B cell (primary cell): ENCODE data around the gene GNPAT. TPM values are rescaled to one million over a fixed set of nuclear protein-coding genes. Genes with fewer than 3 reads are reported as not detected.

ENCODE experiments used
- ATAC-seq: fragments of 200-7000 bp; cut with Tn5 transposase; one replicate; pipeline ENCODE4 v1.10.0; 2021; ENCODE audit warnings: low read depth, mild to moderate bottlenecking, moderate number of reproducible peaks, moderate library complexity
- CTCF ChIA-PET: fragments of 350-600 bp; sonication (Branson Sonifier 250); formaldehyde crosslinking; loops from one replicate; lab custom pipeline; 2021; ENCODE audit warnings: antibody characterized with exemption, inconsistent platforms; lab: Charles Lee
- POLR2A ChIA-PET: fragments of 350-600 bp; sonication (Branson Sonifier 250); formaldehyde crosslinking; loops from one replicate; lab custom pipeline; 2021; ENCODE audit warnings: antibody characterized with exemption; lab: Charles Lee
- DNase-seq: peaks from one replicate; pipeline ENCODE4 v3.0.0; 2013
- H2AFZ ChIP-seq: 2 replicates; pipeline ENCODE4 v1.6.1; 2012; ENCODE audit warnings: mild to moderate bottlenecking, low read depth, low read length; ENCODE audit not compliant: insufficient read depth, poor library complexity, severe bottlenecking
- H3K27ac ChIP-seq, 2 donors: 1 replicate in 1 of 2; 2 replicates in 1 of 2; pipeline ENCODE4 v1.5.1; 2012 to 2013; ENCODE audit warnings: low read length in 2 of 2, mild to moderate bottlenecking in 2 of 2, moderate library complexity in 1 of 2
- H3K27me3 ChIP-seq, 4 experiments: fragments of 200-600 bp in 1 of 4; sonication (generic) in 1 of 4; replicated peaks in 1 of 4; 1 replicate in 2 of 4; 2 replicates in 2 of 4; pipeline versions ENCODE4 v1.6.1 to v1.7.0; 2013 to 2016; ENCODE audit warnings: low read length in 3 of 4, mild to moderate bottlenecking in 2 of 4, mixed read lengths in 1 of 4, moderate library complexity in 1 of 4; ENCODE audit not compliant: insufficient read depth in 4 of 4, control insufficient read depth in 3 of 4; ENCODE audit errors: control extremely low read depth in 1 of 4
- H3K36me3 ChIP-seq, 2 experiments: replicated peaks in 1 of 2; 1 replicate in 1 of 2; 2 replicates in 1 of 2; pipeline versions ENCODE4 v1.6.1 to v1.7.1; 2013; ENCODE audit warnings: low read length in 1 of 2; ENCODE audit not compliant: insufficient read depth in 2 of 2, control insufficient read depth in 1 of 2; ENCODE audit errors: control extremely low read depth in 1 of 2, extremely low read depth in 1 of 2
- H3K4me1 ChIP-seq, 2 donors: fragments of 200-600 bp in 1 of 2; sonication (generic) in 1 of 2; 1 replicate in 1 of 2; 2 replicates in 1 of 2; pipeline versions ENCODE4 v1.5.1 to v1.6.1; 2013 to 2017; ENCODE audit warnings: low read length in 2 of 2; ENCODE audit not compliant: control insufficient read depth in 2 of 2, insufficient read depth in 2 of 2
- H3K4me2 ChIP-seq: replicated peaks from 2 replicates; pipeline ENCODE3; 2012; ENCODE audit warnings: mild to moderate bottlenecking, low read depth, low read length; ENCODE audit not compliant: poor library complexity, severe bottlenecking
- H3K4me3 ChIP-seq, 5 experiments: fragments of 200-600 bp in 1 of 5; sonication (generic) in 1 of 5; 1 replicate in 3 of 5; 2 replicates in 2 of 5; pipeline versions ENCODE4 v1.5.1 to v1.7.0; 2011 to 2016; ENCODE audit warnings: low read length in 4 of 5, mild to moderate bottlenecking in 4 of 5, low read depth in 2 of 5, control low read depth in 1 of 5, moderate library complexity in 1 of 5; ENCODE audit not compliant: insufficient read depth in 1 of 5; ENCODE audit errors: control extremely low read depth in 1 of 5, extremely low read depth in 1 of 5
- H3K79me2 ChIP-seq: fragments of 200-600 bp; sonication (generic); one replicate; pipeline ENCODE4 v1.6.0; 2016; ENCODE audit warnings: low read length; ENCODE audit not compliant: control insufficient read depth, insufficient read depth
- H3K9ac ChIP-seq: fragments of 200-600 bp; sonication (generic); 2 replicates; pipeline ENCODE4 v1.6.1; 2017; ENCODE audit warnings: mild to moderate bottlenecking, low read length, moderate library complexity
- H3K9me3 ChIP-seq, 3 donors: one replicate each; pipeline versions ENCODE4 v1.6.1 to v1.7.1; 2013; ENCODE audit warnings: low read length in 2 of 3; ENCODE audit not compliant: control insufficient read depth in 2 of 3, insufficient read depth in 1 of 3; ENCODE audit errors: control extremely low read depth in 1 of 3
- H4K20me1 ChIP-seq: 2 replicates; pipeline ENCODE4 v1.6.0; 2012; ENCODE audit warnings: mild to moderate bottlenecking, low read length; ENCODE audit not compliant: insufficient read depth, control insufficient read depth, poor library complexity, severe bottlenecking
- H3K27ac Mint-ChIP-seq: one replicate; pipeline ENCODE4 v1.8.0; 2021; ENCODE audit warnings: mixed read lengths
- H3K27me3 Mint-ChIP-seq: one replicate; pipeline ENCODE4 v1.8.0; 2021; ENCODE audit warnings: mixed read lengths
- H3K4me1 Mint-ChIP-seq: one replicate; pipeline ENCODE4 v1.8.0; 2021; ENCODE audit warnings: mixed read lengths
- H3K4me3 Mint-ChIP-seq: one replicate; pipeline ENCODE4 v1.8.0; 2021; ENCODE audit warnings: mixed read lengths
- H3K9me3 Mint-ChIP-seq: one replicate; pipeline ENCODE4 v1.8.0; 2022; ENCODE audit warnings: mixed read lengths; ENCODE audit not compliant: insufficient read depth
- EZH2 ChIP-seq: IDR thresholded peaks from 2 replicates; pipeline ENCODE4 v1.6.1; 2012; ENCODE audit warnings: borderline replicate concordance, low read depth, mild to moderate bottlenecking, moderate library complexity, low read length; ENCODE audit not compliant: insufficient read depth, poor library complexity, severe bottlenecking
- WGBS: methylation state at CpG from one replicate; pipeline ENCODE4 v1.1.5; 2013; ENCODE audit warnings: missing lambda C conversion rate; ENCODE audit not compliant: insufficient coverage; 5-methylcytosine and 5-hydroxymethylcytosine counted together
- intact Hi-C: fragments of 100-400 bp; cut with micrococcal nuclease; formaldehyde crosslinking; loops from one replicate; pipeline ENCODE4 v1.10.0; 2022
- polyA plus RNA-seq: library from polyadenylated mRNA; depleted of rRNA; stranded (reverse); fragments of >200 nt; gene quantifications from 2 replicates; pipeline ENCODE4 v1.2.3, GENCODE V29; 2012
- total RNA-seq, 2 donors: library from RNA; stranded (reverse); fragments of 120-200 nt in 1 of 2; gene quantifications; 1 replicate in 1 of 2; 2 replicates in 1 of 2; pipeline versions ENCODE4 v1.2.3 to v1.2.4, GENCODE V29; 2013 to 2022
- TF ChIP-seq, protein P1 (sequence below): fragments of 200-600 bp; IDR thresholded peaks from one replicate; pipeline ENCODE4 v1.8.0; 2022; ENCODE audit warnings: antibody characterized with exemption, mild to moderate bottlenecking

GNPAT gene
- total and polyA plus RNA-seq, 2 donors (not counting 1 experiment from before 2014, with no cell fraction given) = 19.5 to 49.0 TPM

DNA sequence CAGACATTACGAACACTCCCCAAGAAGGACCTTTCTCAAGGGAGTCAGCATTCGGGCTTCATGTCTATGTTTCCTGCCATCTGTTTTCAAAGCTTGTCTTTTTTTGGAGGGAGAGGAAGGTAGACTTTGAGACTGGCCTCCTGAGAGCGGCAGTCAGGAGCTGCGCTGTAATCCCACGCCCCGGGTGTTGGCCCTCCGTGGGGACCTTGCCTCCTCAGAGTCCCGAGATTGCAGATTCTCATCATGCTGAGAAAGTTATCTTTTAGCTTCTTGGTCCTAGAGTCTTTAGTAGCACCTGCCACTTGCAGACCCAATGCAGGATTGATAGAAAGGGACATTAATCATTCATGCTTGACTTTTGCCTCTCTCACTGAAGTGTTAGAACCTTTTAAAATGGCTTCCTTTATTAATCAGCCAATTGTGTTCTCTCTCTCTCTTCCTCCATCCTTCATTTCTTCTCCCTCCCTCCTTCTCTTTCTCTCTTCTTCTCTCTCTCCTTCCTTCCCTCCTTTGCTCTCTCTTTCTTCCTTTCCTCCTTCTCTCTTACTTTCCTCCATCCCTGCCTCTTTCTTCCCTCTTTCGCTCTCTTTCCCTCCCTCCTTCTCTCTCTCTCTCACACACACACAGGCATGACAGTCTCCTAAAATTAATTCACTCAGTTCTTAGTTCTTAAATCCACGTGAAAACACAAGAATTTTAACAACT is 25.2 kb upstream of the GNPAT start:
- ATAC-seq = peak; percentile 3
- Histone ChIP-seq H3K4me3 (peak overlapping the region in 4 of 5 experiments; percentile 14 to 67 (median 55)), H3K79me2 (no peaks in the 10 kb centered on the region), H4K20me1 (no peaks in the 10 kb centered on the region), H3K9me3 (no peaks in the 10 kb centered on the region), H3K4me1 (peaks cover 22 to 32% of the 10 kb centered on the region in 2 donors), H3K27ac (peak overlapping the region in 1 of 2 donors; percentile 52), H3K27me3 (no peaks in the 10 kb centered on the region), H2AFZ (peak overlapping the region; percentile 86), H3K36me3 (no peaks in the 10 kb centered on the region), H3K9ac (peak overlapping the region; percentile 65), H3K4me2 (peak overlapping the region; percentile 86)
- 27% methylated on average over 8 of the region's 10 CpGs for WGBS
- ChIA-PET CTCF (interaction anchor here (0.9 to 1.8 kb wide), 9 partner anchors 9 to 572 kb away, joined by 3 to 6 read pairs (median 4); partner anchors contain the start of genes ARV1 and TTC13), POLR2A (interaction anchor here (0.8 to 1.2 kb wide), 3 partner anchors 24 to 395 kb away, joined by 3 to 5 read pairs (median 4); no protein-coding TSS in a partner anchor)
- H3K27ac Mint-ChIP-seq = peak overlapping the region; percentile 85
- DNase-seq = peak; percentile 45
- peak overlapping the region; percentile 88 for H3K4me3 Mint-ChIP-seq
- TF ChIP-seq, protein P1, sequence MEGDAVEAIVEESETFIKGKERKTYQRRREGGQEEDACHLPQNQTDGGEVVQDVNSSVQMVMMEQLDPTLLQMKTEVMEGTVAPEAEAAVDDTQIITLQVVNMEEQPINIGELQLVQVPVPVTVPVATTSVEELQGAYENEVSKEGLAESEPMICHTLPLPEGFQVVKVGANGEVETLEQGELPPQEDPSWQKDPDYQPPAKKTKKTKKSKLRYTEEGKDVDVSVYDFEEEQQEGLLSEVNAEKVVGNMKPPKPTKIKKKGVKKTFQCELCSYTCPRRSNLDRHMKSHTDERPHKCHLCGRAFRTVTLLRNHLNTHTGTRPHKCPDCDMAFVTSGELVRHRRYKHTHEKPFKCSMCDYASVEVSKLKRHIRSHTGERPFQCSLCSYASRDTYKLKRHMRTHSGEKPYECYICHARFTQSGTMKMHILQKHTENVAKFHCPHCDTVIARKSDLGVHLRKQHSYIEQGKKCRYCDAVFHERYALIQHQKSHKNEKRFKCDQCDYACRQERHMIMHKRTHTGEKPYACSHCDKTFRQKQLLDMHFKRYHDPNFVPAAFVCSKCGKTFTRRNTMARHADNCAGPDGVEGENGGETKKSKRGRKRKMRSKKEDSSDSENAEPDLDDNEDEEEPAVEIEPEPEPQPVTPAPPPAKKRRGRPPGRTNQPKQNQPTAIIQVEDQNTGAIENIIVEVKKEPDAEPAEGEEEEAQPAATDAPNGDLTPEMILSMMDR = no peak
- no peak for TF ChIP-seq EZH2
- intact Hi-C loops = loop anchor here (2.0 kb wide), 1 partner anchor 17 kb away; no protein-coding TSS in a partner anchor
- H3K4me1 Mint-ChIP-seq = peaks cover 40% of the 10 kb centered on the region
- H3K9me3 Mint-ChIP-seq = no peaks in the 10 kb centered on the region
- H3K27me3 Mint-ChIP-seq = no peaks in the 10 kb centered on the region

DNA sequence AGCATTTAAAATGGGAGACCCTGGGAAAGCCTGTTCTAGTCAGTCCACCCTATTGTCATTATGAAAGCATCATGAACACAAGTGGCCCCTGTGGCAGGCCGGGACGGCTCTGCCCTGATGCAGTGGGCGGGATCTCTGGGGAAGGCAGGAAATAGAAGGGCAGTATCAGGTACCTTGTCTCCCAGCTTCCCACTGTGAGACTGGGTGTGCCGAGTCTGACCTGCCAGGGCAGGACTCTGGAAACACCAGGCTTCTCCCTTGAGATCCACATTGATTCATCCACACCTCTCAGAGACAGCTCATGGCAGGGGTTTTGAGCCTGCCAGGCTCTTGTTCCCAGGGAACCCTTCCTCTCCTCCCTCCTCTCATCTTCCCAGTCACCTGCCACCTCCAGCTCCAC is 24.5 kb upstream of the GNPAT start:
- Mint-ChIP-seq H3K4me3 (peak overlapping the region; percentile 88), H3K4me1 (peaks cover 34% of the 10 kb centered on the region), H3K27me3 (no peaks in the 10 kb centered on the region), H3K9me3 (no peaks in the 10 kb centered on the region), H3K27ac (peak overlapping the region; percentile 85)
- H3K79me2 ChIP-seq = no peaks in the 10 kb centered on the region
- no peak for DNase-seq
- no peaks in the 10 kb centered on the region for H3K27me3 ChIP-seq
- POLR2A ChIA-PET = no interaction called here
- 76% methylated on average over 4 of the region's 4 CpGs for WGBS
- no peak overlapping the region for H3K4me2 ChIP-seq
- intact Hi-C loops = no loop called here
- no peak overlapping the region for H3K27ac ChIP-seq
- TF ChIP-seq, protein P1 = no peak
- no peak for TF ChIP-seq EZH2
- no peak overlapping the region for H3K4me3 ChIP-seq
- H3K4me1 ChIP-seq = peaks cover 22 to 26% of the 10 kb centered on the region in 2 donors
- peak overlapping the region; percentile 86 for H2AFZ ChIP-seq
- CTCF ChIA-PET = interaction anchor here (1.4 to 1.6 kb wide), 3 partner anchors 15 to 300 kb away, joined by 4 to 6 read pairs (median 5); no protein-coding TSS in a partner anchor
- no peaks in the 10 kb centered on the region for H3K36me3 ChIP-seq
- H3K9ac ChIP-seq = no peak overlapping the region
- no peaks in the 10 kb centered on the region for H3K9me3 ChIP-seq
- no peaks in the 10 kb centered on the region for H4K20me1 ChIP-seq
- no peak for ATAC-seq
